ENCODE data around the gene FGD5.

- TF ChIP-seq CTCF (optimal IDR thresholded peaks at IDR 0.05 in 1 of 3, IDR thresholded peaks at IDR 0.05 in 1 of 3, conservative IDR thresholded peaks at IDR 0.05 in 1 of 3; ENCODE audit: extremely low read depth in 1 of 3, insufficient read depth in 2 of 3, low read length in 3 of 3), result no peak
- no peak for TF ChIP-seq EZH2 (IDR thresholded peaks at IDR 0.05; ENCODE audit: low read length)
Measured at GRCh38 chr3:14858105-14858504, 39.3 kb downstream of the FGD5 start.

Data from keratinocyte (primary cell).